C4-2B (cell line): ENCODE data around the gene SIX5.

Experiments
- CTCF ChIP-seq: fragments of 450-650 bp; conservative IDR thresholded peaks from 2 replicates; pipeline ENCODE4 v1.5.1; 2017; ENCODE audit warnings: mild to moderate bottlenecking
- ZFX ChIP-seq: fragments of 450-650 bp; IDR thresholded peaks from 2 replicates; pipeline ENCODE4 v1.6.1; 2017

GRCh38 chr19:45817010-45817724 lies 48.1 kb upstream of the SIX5 start:
- TF ChIP-seq CTCF, result peak; percentile 93
- no peak for TF ChIP-seq ZFX
